Neural progenitor cell (in vitro differentiated cells): ENCODE results near the gene ADAMTS6. TPM values are rescaled to one million over a fixed set of nuclear protein-coding genes. Genes with fewer than 3 reads are reported as not detected.
A peak's percentile ranks its signal among the peaks of the same experiment; 100 is the strongest.

Experiments
- DNase-seq: peaks from one replicate; pipeline ENCODE4 v3.0.0-alpha.2; 2016; ENCODE audit warnings: low spot score
- H2AFZ ChIP-seq: fragments of 200-600 bp; sonication (generic); replicated peaks from 2 replicates; pipeline ENCODE4 v1.6.1; 2016; ENCODE audit warnings: antibody characterized with exemption
- H3F3A ChIP-seq: fragments of 200-600 bp; sonication (generic); 2 replicates; pipeline ENCODE4 v1.6.1; 2016; ENCODE audit warnings: antibody characterized with exemption, low read depth
- H3K27ac ChIP-seq: fragments of 200-600 bp; sonication (generic); 2 replicates; pipeline ENCODE4 v1.5.1; 2016; ENCODE audit warnings: mild to moderate bottlenecking
- H3K27me3 ChIP-seq: fragments of 200-600 bp; sonication (generic); 2 replicates; pipeline ENCODE4 v1.6.1; 2016; ENCODE audit warnings: mild to moderate bottlenecking, moderate library complexity
- H3K36me3 ChIP-seq: fragments of 200-600 bp; sonication (generic); 2 replicates; pipeline ENCODE4 v1.5.1; 2016
- H3K4me1 ChIP-seq: fragments of 200-600 bp; sonication (generic); 2 replicates; pipeline ENCODE4 v1.6.1; 2016; ENCODE audit warnings: mixed run types
- H3K4me2 ChIP-seq: fragments of 200-600 bp; sonication (generic); 2 replicates; pipeline ENCODE4 v1.6.1; 2016
- H3K4me3 ChIP-seq: fragments of 200-600 bp; sonication (generic); 2 replicates; pipeline ENCODE4 v1.5.1; 2016
- H3K79me2 ChIP-seq: fragments of 200-600 bp; sonication (generic); 2 replicates; pipeline ENCODE4 v1.6.1; 2016; ENCODE audit warnings: low read depth
- H3K9ac ChIP-seq: fragments of 200-600 bp; sonication (generic); 2 replicates; pipeline ENCODE4 v1.6.1; 2016
- H3K9me3 ChIP-seq: fragments of 200-600 bp; sonication (generic); 2 replicates; pipeline ENCODE4 v1.5.1; 2016; ENCODE audit warnings: low read depth
- H4K20me1 ChIP-seq: fragments of 200-600 bp; sonication (generic); 2 replicates; pipeline ENCODE4 v1.6.1; 2016; ENCODE audit warnings: low read depth
- H3K27ac Mint-ChIP-seq: 3 replicates; pipeline ENCODE4 v1.8.0; 2021; ENCODE audit warnings: mixed read lengths
- H3K27me3 Mint-ChIP-seq: 2 replicates; pipeline ENCODE4 v1.8.0; 2022; ENCODE audit warnings: low read depth, mild to moderate bottlenecking, inconsistent platforms, moderate library complexity, mixed read lengths; ENCODE audit not compliant: insufficient read depth
- H3K36me3 Mint-ChIP-seq: 3 replicates; pipeline ENCODE4 v1.8.0; 2021; ENCODE audit warnings: mixed read lengths
- H3K4me1 Mint-ChIP-seq: 3 replicates; pipeline ENCODE4 v1.8.0; 2021; ENCODE audit warnings: mixed read lengths
- H3K4me3 Mint-ChIP-seq: 3 replicates; pipeline ENCODE4 v1.8.0; 2021; ENCODE audit warnings: mild to moderate bottlenecking, moderate library complexity, mixed read lengths
- H3K9me3 Mint-ChIP-seq: 3 replicates; pipeline ENCODE4 v1.8.0; 2020; ENCODE audit warnings: mixed read lengths
- EZH2 ChIP-seq: fragments of 200-600 bp; sonication (generic); IDR thresholded peaks from 2 replicates; pipeline ENCODE4 v1.6.1; 2017; ENCODE audit warnings: antibody characterized with exemption, mild to moderate bottlenecking, moderate library complexity
- EZH2phosphoT487 ChIP-seq: fragments of 200-600 bp; sonication (generic); IDR thresholded peaks from 2 replicates; pipeline ENCODE4 v1.6.1; 2017; ENCODE audit warnings: antibody characterized with exemption
- total RNA-seq: library from RNA; depleted of rRNA; stranded (reverse); fragments of >200 nt; gene quantifications from 2 replicates; pipeline ENCODE4 v1.2.3, GENCODE V29; 2015; ENCODE audit warnings: low replicate concordance
- TF ChIP-seq, protein P1 (sequence below): fragments of 200-600 bp; sonication (generic); IDR thresholded peaks from 2 replicates; pipeline ENCODE4 v1.5.1; 2017; ENCODE audit warnings: antibody characterized with exemption, mild to moderate bottlenecking

Gene ADAMTS6
- total RNA-seq, 1 donor from 2014 or later = 14.3 TPM

GRCh38 chr5:65262096-65262495 is 219.6 kb downstream of the ADAMTS6 start:
- no peak overlapping the region for H3K4me3 ChIP-seq
- H3K79me2 ChIP-seq = no peaks in the 10 kb centered on the region
- Mint-ChIP-seq H3K27me3 (no peaks in the 10 kb centered on the region), H3K27ac (no peak overlapping the region), H3K4me1 (peaks cover 15% of the 10 kb centered on the region), H3K36me3 (no peaks in the 10 kb centered on the region), H3K9me3 (no peaks in the 10 kb centered on the region), H3K4me3 (no peak overlapping the region)
- no peak overlapping the region for H3K4me2 ChIP-seq
- TF ChIP-seq, protein P1, sequence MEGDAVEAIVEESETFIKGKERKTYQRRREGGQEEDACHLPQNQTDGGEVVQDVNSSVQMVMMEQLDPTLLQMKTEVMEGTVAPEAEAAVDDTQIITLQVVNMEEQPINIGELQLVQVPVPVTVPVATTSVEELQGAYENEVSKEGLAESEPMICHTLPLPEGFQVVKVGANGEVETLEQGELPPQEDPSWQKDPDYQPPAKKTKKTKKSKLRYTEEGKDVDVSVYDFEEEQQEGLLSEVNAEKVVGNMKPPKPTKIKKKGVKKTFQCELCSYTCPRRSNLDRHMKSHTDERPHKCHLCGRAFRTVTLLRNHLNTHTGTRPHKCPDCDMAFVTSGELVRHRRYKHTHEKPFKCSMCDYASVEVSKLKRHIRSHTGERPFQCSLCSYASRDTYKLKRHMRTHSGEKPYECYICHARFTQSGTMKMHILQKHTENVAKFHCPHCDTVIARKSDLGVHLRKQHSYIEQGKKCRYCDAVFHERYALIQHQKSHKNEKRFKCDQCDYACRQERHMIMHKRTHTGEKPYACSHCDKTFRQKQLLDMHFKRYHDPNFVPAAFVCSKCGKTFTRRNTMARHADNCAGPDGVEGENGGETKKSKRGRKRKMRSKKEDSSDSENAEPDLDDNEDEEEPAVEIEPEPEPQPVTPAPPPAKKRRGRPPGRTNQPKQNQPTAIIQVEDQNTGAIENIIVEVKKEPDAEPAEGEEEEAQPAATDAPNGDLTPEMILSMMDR = no peak
- TF ChIP-seq EZH2phosphoT487 = no peak
- TF ChIP-seq EZH2 = no peak
- no peaks in the 10 kb centered on the region for H4K20me1 ChIP-seq
- no peaks in the 10 kb centered on the region for H3K36me3 ChIP-seq
- H3K27me3 ChIP-seq = no peaks in the 10 kb centered on the region
- H3K27ac ChIP-seq = no peak overlapping the region
- no peaks in the 10 kb centered on the region for H3K9me3 ChIP-seq
- H3F3A ChIP-seq = no peaks in the 10 kb centered on the region
- no peak for DNase-seq
- H3K4me1 ChIP-seq = peaks cover 12% of the 10 kb centered on the region
- no peak overlapping the region for H2AFZ ChIP-seq
- no peak overlapping the region for H3K9ac ChIP-seq

DNA sequence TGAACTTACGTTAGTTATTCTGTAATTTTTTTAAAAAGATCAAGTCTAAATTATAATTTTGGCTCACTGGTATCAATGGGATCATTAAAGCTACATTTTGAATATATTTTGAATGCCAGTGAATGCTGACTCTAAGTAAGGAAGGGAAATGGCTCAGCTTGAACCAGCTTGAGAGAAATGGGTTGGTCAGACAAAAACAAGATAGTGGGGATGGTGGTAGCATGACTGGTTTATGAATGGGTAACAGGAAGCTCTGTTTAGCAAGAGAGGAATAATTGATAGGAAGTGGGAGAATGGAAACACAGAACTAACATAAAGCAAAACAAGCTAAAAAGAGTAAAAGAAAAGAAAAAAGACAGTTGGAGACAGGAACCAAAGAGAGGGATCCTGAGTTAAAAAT is 220.2 kb downstream of the ADAMTS6 start:
- Histone ChIP-seq H4K20me1 (no peaks in the 10 kb centered on the region), H3K36me3 (no peaks in the 10 kb centered on the region), H3K4me2 (no peak overlapping the region), H3K9ac (no peak overlapping the region), H3K9me3 (no peaks in the 10 kb centered on the region), H2AFZ (no peak overlapping the region), H3K27ac (no peak overlapping the region), H3K4me3 (no peak overlapping the region), H3K4me1 (peaks cover 12% of the 10 kb centered on the region), H3F3A (no peaks in the 10 kb centered on the region), H3K27me3 (no peaks in the 10 kb centered on the region), H3K79me2 (no peaks in the 10 kb centered on the region)
- H3K4me3 Mint-ChIP-seq = no peak overlapping the region
- TF ChIP-seq EZH2phosphoT487 = no peak
- no peak for TF ChIP-seq EZH2
- TF ChIP-seq, protein P1 = no peak
- H3K27ac Mint-ChIP-seq = peak overlapping the region; percentile 17
- peaks cover 15% of the 10 kb centered on the region for H3K4me1 Mint-ChIP-seq
- no peak for DNase-seq
- H3K9me3 Mint-ChIP-seq = no peaks in the 10 kb centered on the region
- H3K36me3 Mint-ChIP-seq = no peaks in the 10 kb centered on the region
- no peaks in the 10 kb centered on the region for H3K27me3 Mint-ChIP-seq

GRCh38 chr5:65255294-65255693 is 226.4 kb downstream of the ADAMTS6 start:
- Histone ChIP-seq H4K20me1 (no peaks in the 10 kb centered on the region), H3K79me2 (no peaks in the 10 kb centered on the region), H3K27me3 (no peaks in the 10 kb centered on the region), H3K9me3 (no peaks in the 10 kb centered on the region), H3K4me2 (no peak overlapping the region), H3K9ac (no peak overlapping the region), H3K27ac (no peak overlapping the region), H3K36me3 (no peaks in the 10 kb centered on the region), H3F3A (no peaks in the 10 kb centered on the region), H3K4me1 (no peaks in the 10 kb centered on the region), H2AFZ (no peak overlapping the region), H3K4me3 (no peak overlapping the region)
- H3K36me3 Mint-ChIP-seq = no peaks in the 10 kb centered on the region
- no peak overlapping the region for H3K4me3 Mint-ChIP-seq
- H3K9me3 Mint-ChIP-seq = no peaks in the 10 kb centered on the region
- no peaks in the 10 kb centered on the region for H3K27me3 Mint-ChIP-seq
- TF ChIP-seq EZH2 (no peak), EZH2phosphoT487 (no peak)
- TF ChIP-seq, protein P1 = no peak
- no peak overlapping the region for H3K27ac Mint-ChIP-seq
- DNase-seq = no peak
- no peaks in the 10 kb centered on the region for H3K4me1 Mint-ChIP-seq

GRCh38 chr5:65252977-65253376 is 228.7 kb downstream of the ADAMTS6 start:
- Histone ChIP-seq H3K27ac (no peak overlapping the region), H3K36me3 (no peaks in the 10 kb centered on the region), H3K4me3 (no peak overlapping the region), H3F3A (no peaks in the 10 kb centered on the region), H3K9me3 (no peaks in the 10 kb centered on the region), H3K79me2 (no peaks in the 10 kb centered on the region), H3K9ac (no peak overlapping the region), H3K4me2 (no peak overlapping the region), H3K27me3 (no peaks in the 10 kb centered on the region), H4K20me1 (no peaks in the 10 kb centered on the region), H2AFZ (no peak overlapping the region), H3K4me1 (no peaks in the 10 kb centered on the region)
- no peaks in the 10 kb centered on the region for H3K36me3 Mint-ChIP-seq
- no peak overlapping the region for H3K27ac Mint-ChIP-seq
- DNase-seq = no peak
- no peak overlapping the region for H3K4me3 Mint-ChIP-seq
- H3K27me3 Mint-ChIP-seq = no peaks in the 10 kb centered on the region
- no peaks in the 10 kb centered on the region for H3K9me3 Mint-ChIP-seq
- no peaks in the 10 kb centered on the region for H3K4me1 Mint-ChIP-seq
- TF ChIP-seq EZH2phosphoT487 = no peak
- no peak for TF ChIP-seq EZH2
- TF ChIP-seq, protein P1 = no peak
